H1 (cell line): Measurements from ENCODE around the gene PDE5A. TPM values are rescaled to one million over a fixed set of nuclear protein-coding genes. Genes with fewer than 3 reads are reported as not detected.

Source experiments
- CTCF ChIA-PET: fragments of 300-600 bp; sonication (Branson Sonifier 250); formaldehyde crosslinking; loops from one replicate; lab custom pipeline; 2021; ENCODE audit not compliant: partially characterized antibody; lab: Charles Lee
- POLR2A ChIA-PET: fragments of 300-600 bp; sonication (Branson Sonifier 250); formaldehyde crosslinking; loops from one replicate; lab custom pipeline; 2021; ENCODE audit warnings: inconsistent platforms; ENCODE audit not compliant: partially characterized antibody; lab: Charles Lee
- DNase-seq, 2 experiments: peaks; one replicate each; pipeline versions ENCODE4 v3.0.0 to v3.0.0-alpha.2; 2010 to 2022; ENCODE audit warnings: low spot score in 2 of 2, low read depth in 1 of 2, mixed read lengths in 1 of 2
- FAIRE-seq: peaks from 2 replicates; lab custom pipeline; 2011; peaks lifted over from hg19 to GRCh38; lab: Jason Lieb, UNC
- H2AFZ ChIP-seq: 2 replicates; pipeline ENCODE4 v1.8.1; 2012; ENCODE audit warnings: low read length, inconsistent platforms
- H2AK5ac ChIP-seq: 2 replicates; pipeline ENCODE4 v1.6.1; 2013; ENCODE audit warnings: low read depth, low read length
- H2BK120ac ChIP-seq: replicated peaks from 2 replicates; pipeline ENCODE3; 2013; ENCODE audit warnings: low read depth, low read length, inconsistent platforms
- H2BK12ac ChIP-seq: 2 replicates; pipeline ENCODE4 v1.6.1; 2013; ENCODE audit warnings: low read depth, low read length
- H2BK15ac ChIP-seq: 2 replicates; pipeline ENCODE4 v1.6.1; 2013; ENCODE audit warnings: low read length
- H2BK20ac ChIP-seq: 2 replicates; pipeline ENCODE4 v1.6.1; 2013; ENCODE audit warnings: low read length
- H2BK5ac ChIP-seq: 2 replicates; pipeline ENCODE4 v1.6.1; 2013; ENCODE audit warnings: low read depth, low read length
- H3K14ac ChIP-seq: 2 replicates; pipeline ENCODE4 v1.6.1; 2013; ENCODE audit warnings: inconsistent platforms; ENCODE audit not compliant: insufficient read length
- H3K18ac ChIP-seq: 2 replicates; pipeline ENCODE4 v1.6.1; 2013; ENCODE audit warnings: low read length; ENCODE audit errors: extremely low read depth
- H3K23ac ChIP-seq: 2 replicates; pipeline ENCODE4 v1.6.1; 2013; ENCODE audit warnings: inconsistent platforms; ENCODE audit not compliant: insufficient read length
- H3K23me2 ChIP-seq: 2 replicates; pipeline ENCODE4 v1.6.1; 2013; ENCODE audit warnings: low read depth, low read length
- H3K27ac ChIP-seq: 2 replicates; pipeline ENCODE4 v1.6.1; 2011; ENCODE audit warnings: low read depth, low read length, inconsistent platforms
- H3K27me3 ChIP-seq, 4 experiments: replicated peaks in 1 of 4; 1 replicate in 1 of 4; 2 replicates in 3 of 4; pipeline versions ENCODE4 v1.6.1 to v1.8.1; 2011 to 2013; ENCODE audit warnings: low read length in 3 of 4, mild to moderate bottlenecking in 3 of 4, inconsistent platforms in 2 of 4, mixed read lengths in 2 of 4, moderate library complexity in 1 of 4; ENCODE audit not compliant: control insufficient read depth in 3 of 4, insufficient read depth in 3 of 4; ENCODE audit errors: extremely low read depth in 1 of 4
- H3K36me3 ChIP-seq, 4 experiments: 2 replicates each; pipeline versions ENCODE4 v1.6.1 to v1.8.1; 2011 to 2013; ENCODE audit warnings: mild to moderate bottlenecking in 4 of 4, low read length in 3 of 4, moderate library complexity in 2 of 4, control low read depth in 1 of 4, inconsistent platforms in 1 of 4; ENCODE audit not compliant: insufficient read depth in 4 of 4, control insufficient read depth in 2 of 4
- H3K4ac ChIP-seq: replicated peaks from 2 replicates; pipeline ENCODE3; 2013; ENCODE audit warnings: low read length, low read depth, mixed read lengths, inconsistent platforms; ENCODE audit not compliant: insufficient read length
- H3K4me1 ChIP-seq, 4 experiments: replicated peaks in 1 of 4; 1 replicate in 1 of 4; 2 replicates in 3 of 4; pipeline versions ENCODE4 v1.6.1 to v1.8.1; 2011 to 2013; ENCODE audit warnings: low read length in 3 of 4, inconsistent platforms in 2 of 4, mixed read lengths in 1 of 4; ENCODE audit not compliant: insufficient read depth in 4 of 4, control insufficient read depth in 3 of 4
- H3K4me2 ChIP-seq, 2 experiments: 2 replicates each; pipeline versions ENCODE4 v1.6.1 to v1.8.1; 2011 to 2013; ENCODE audit warnings: low read depth in 2 of 2, low read length in 2 of 2, control low read depth in 1 of 2, inconsistent platforms in 1 of 2, mild to moderate bottlenecking in 1 of 2; ENCODE audit not compliant: insufficient read depth in 1 of 2
- H3K4me3 ChIP-seq, 4 experiments: fragments of 200-600, 300-600 bp in 1 of 4; sonication (generic), shearing (Covaris generic), sonication (Bioruptor Twin) in 1 of 4; 2 replicates each; pipeline versions ENCODE4 v1.5.1 to v1.8.1; 2011 to 2016; ENCODE audit warnings: low read length in 4 of 4, low read depth in 3 of 4, control low read depth in 2 of 4, inconsistent platforms in 2 of 4, mild to moderate bottlenecking in 2 of 4, mixed read lengths in 1 of 4, moderate library complexity in 1 of 4; ENCODE audit not compliant: insufficient read depth in 2 of 4; ENCODE audit errors: extremely low read depth in 1 of 4
- H3K56ac ChIP-seq: replicated peaks from 2 replicates; pipeline ENCODE3; 2013; ENCODE audit warnings: low read depth, mild to moderate bottlenecking, mixed read lengths, low read length, inconsistent platforms; ENCODE audit not compliant: insufficient read length
- H3K79me1 ChIP-seq: 2 replicates; pipeline ENCODE4 v1.6.1; 2013; ENCODE audit warnings: low read depth, low read length, control low read depth
- H3K79me2 ChIP-seq, 2 experiments: 2 replicates each; pipeline versions ENCODE4 v1.6.1 to v1.8.1; 2012 to 2013; ENCODE audit warnings: low read length in 2 of 2, mild to moderate bottlenecking in 2 of 2, inconsistent platforms in 1 of 2; ENCODE audit not compliant: insufficient read depth in 2 of 2, control insufficient read depth in 1 of 2
- H3K9ac ChIP-seq, 4 experiments: replicated peaks in 1 of 4; 1 replicate in 1 of 4; 2 replicates in 3 of 4; pipeline versions ENCODE4 v1.6.1 to v1.8.1; 2011 to 2013; ENCODE audit warnings: low read depth in 3 of 4, low read length in 3 of 4, control low read depth in 2 of 4, mild to moderate bottlenecking in 2 of 4, moderate library complexity in 2 of 4, inconsistent platforms in 1 of 4; ENCODE audit errors: extremely low read depth in 1 of 4
- H3K9me3 ChIP-seq, 2 experiments: 2 replicates each; pipeline versions ENCODE4 v1.6.1 to v1.8.1; 2012 to 2013; ENCODE audit warnings: mild to moderate bottlenecking in 2 of 2, moderate library complexity in 2 of 2, control low read depth in 1 of 2, inconsistent platforms in 1 of 2, low read depth in 1 of 2, low read length in 1 of 2, mixed read lengths in 1 of 2; ENCODE audit not compliant: insufficient read depth in 2 of 2
- H4K20me1 ChIP-seq, 2 experiments: replicated peaks in 1 of 2; 2 replicates each; pipeline versions ENCODE3 to v1.8.1; 2011 to 2013; ENCODE audit warnings: inconsistent platforms in 2 of 2, low read length in 2 of 2, mild to moderate bottlenecking in 1 of 2; ENCODE audit not compliant: insufficient read depth in 2 of 2, control insufficient read depth in 1 of 2
- H4K5ac ChIP-seq: 2 replicates; pipeline ENCODE4 v1.6.1; 2013; ENCODE audit warnings: low read length, low read depth, mixed read lengths, inconsistent platforms; ENCODE audit not compliant: insufficient read length
- H4K8ac ChIP-seq: 2 replicates; pipeline ENCODE4 v1.8.0; 2013; ENCODE audit warnings: mild to moderate bottlenecking, moderate library complexity, low read length, inconsistent platforms; ENCODE audit not compliant: insufficient read depth; ENCODE audit errors: extremely low read depth
- H4K91ac ChIP-seq: replicated peaks from 2 replicates; pipeline ENCODE3; 2013; ENCODE audit warnings: low read length, mixed read lengths, inconsistent platforms; ENCODE audit not compliant: insufficient read length
- WGBS, 2 experiments: shearing (Covaris generic) in 1 of 2; methylation state at CpG; one replicate each; pipeline versions ENCODE4 v1.1.6 to v1.1.7; 2013 to 2015; ENCODE audit warnings: low lambda C conversion rate in 2 of 2, mixed read lengths in 2 of 2, inconsistent platforms in 1 of 2, low coverage in 1 of 2, missing lambda C conversion rate in 1 of 2; ENCODE audit not compliant: insufficient replicate concordance in 2 of 2, insufficient coverage in 1 of 2, insufficient read length in 1 of 2; ENCODE audit errors: extremely low coverage in 1 of 2, missing lambda C conversion rate in 1 of 2; 5-methylcytosine and 5-hydroxymethylcytosine counted together
- polyA plus RNA-seq, 7 experiments: library from polyadenylated mRNA; depleted of rRNA in 3 of 7; stranded (reverse) in 5 of 7; unstranded in 2 of 7; fragments of >200 nt in 5 of 7; fragments of 200-250 nt in 2 of 7; gene quantifications; 1 replicate in 5 of 7; 2 replicates in 1 of 7; 4 replicates in 1 of 7; pipeline versions ENCODE4 v1.2.1 to v1.2.3, GENCODE V29; 2011 to 2013; ENCODE audit warnings: missing spikeins in 2 of 7, mixed read lengths in 2 of 7
- total RNA-seq: library from RNA; stranded (reverse); fragmentation: NEBNext Ultra II Directional; extraction: Animal tissue kit (Norgen Biotek cat#: 25700); gene quantifications from 2 replicates; pipeline ENCODE4 v1.2.1, GENCODE V29; 2021

Gene PDE5A
- total and polyA plus RNA-seq, 2 of the 8 experiments (the other 6 are each of a cell fraction or from before 2014, with no cell fraction given), result 5.6 to 32.4 TPM

- H3K4me3 ChIP-seq, result no peak overlapping the region
- no peaks in the 10 kb centered on the region for H3K79me2 ChIP-seq
- H2BK120ac ChIP-seq, result no peak overlapping the region
- ChIA-PET POLR2A (no interaction called here), CTCF (no interaction called here)
- H2BK20ac ChIP-seq, result no peak overlapping the region
- no peaks in the 10 kb centered on the region for H3K79me1 ChIP-seq
- FAIRE-seq (peak; percentile 19), DNase-seq (no peak)
- H2AK5ac ChIP-seq, result no peak overlapping the region
- H3K23ac ChIP-seq, result no peak overlapping the region
- WGBS, 2 experiments, result 90% methylated on average over 3 of the region's 3 CpGs; no CpG with 5 or more reads in 1 of the 2 experiments
- H2BK5ac ChIP-seq, result no peak overlapping the region
- no peak overlapping the region for H3K14ac ChIP-seq
- H3K9ac ChIP-seq, result no peak overlapping the region
- no peaks in the 10 kb centered on the region; a peak in 1 of 4 replicates for H3K9me3 ChIP-seq
- H2BK12ac ChIP-seq, result no peak overlapping the region
- H4K20me1 ChIP-seq, result no peaks in the 10 kb centered on the region
- H3K27ac ChIP-seq, result no peak overlapping the region
- no peak overlapping the region for H4K5ac ChIP-seq
- H3K18ac ChIP-seq, result no peak overlapping the region
- no peak overlapping the region for H4K91ac ChIP-seq
- no peaks in the 10 kb centered on the region; the same call in 1 of the 2 replicates for H3K23me2 ChIP-seq
- no peaks in the 10 kb centered on the region for H3K27me3 ChIP-seq
- peaks cover 0 to 3% (median 1%) of the 10 kb centered on the region in 4 experiments; a peak in 1 of 7 replicates for H3K4me1 ChIP-seq
- no peak overlapping the region for H4K8ac ChIP-seq
- no peak overlapping the region for H3K4me2 ChIP-seq
- no peak overlapping the region for H3K4ac ChIP-seq
- H2BK15ac ChIP-seq, result no peak overlapping the region
- no peak overlapping the region for H3K56ac ChIP-seq
- H2AFZ ChIP-seq, result no peak overlapping the region
- no peaks in the 10 kb centered on the region for H3K36me3 ChIP-seq
Observed at GRCh38 chr4:119676101-119676500, 47.5 kb upstream of the PDE5A start.
